GM19397 (cell line): Measurements from ENCODE around the gene MVK.

Experiments
- ATAC-seq: cut with Tn5 transposase; IDR thresholded peaks from one replicate; pipeline ENCODE4 v1.9.1; 2021; ENCODE audit warnings: mild to moderate bottlenecking, moderate library complexity; ENCODE audit not compliant: unreplicated experiment

Gene MVK

DNA sequence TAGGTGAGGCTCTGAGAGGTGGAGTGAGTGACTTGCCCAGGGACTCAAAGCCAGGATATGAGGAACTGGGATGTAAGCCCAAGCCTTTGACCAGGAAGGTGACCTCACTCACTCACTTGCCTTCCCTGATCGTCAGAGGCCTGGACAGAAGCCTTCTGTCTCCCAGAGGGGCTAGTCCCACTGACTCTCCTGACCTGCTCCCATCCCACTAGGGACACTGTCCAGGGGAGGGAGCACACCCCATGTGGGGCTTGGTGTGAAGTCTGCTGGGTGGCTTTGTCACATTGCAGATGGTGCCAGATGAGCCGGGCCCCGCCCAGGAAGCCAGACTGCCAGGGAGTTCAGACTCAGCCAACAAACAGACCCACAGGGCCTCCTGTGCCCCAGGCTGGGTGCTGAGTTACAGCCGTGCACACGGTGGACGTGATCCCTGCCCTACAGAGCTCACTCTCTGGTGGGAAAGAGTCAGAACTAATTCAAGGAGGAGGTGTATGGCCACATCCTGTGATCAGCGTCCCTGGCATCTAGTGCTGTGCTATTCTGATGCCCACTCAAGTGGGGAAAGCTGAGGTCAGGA is 28.6 kb upstream of the MVK start:
- ATAC-seq: no peak

DNA sequence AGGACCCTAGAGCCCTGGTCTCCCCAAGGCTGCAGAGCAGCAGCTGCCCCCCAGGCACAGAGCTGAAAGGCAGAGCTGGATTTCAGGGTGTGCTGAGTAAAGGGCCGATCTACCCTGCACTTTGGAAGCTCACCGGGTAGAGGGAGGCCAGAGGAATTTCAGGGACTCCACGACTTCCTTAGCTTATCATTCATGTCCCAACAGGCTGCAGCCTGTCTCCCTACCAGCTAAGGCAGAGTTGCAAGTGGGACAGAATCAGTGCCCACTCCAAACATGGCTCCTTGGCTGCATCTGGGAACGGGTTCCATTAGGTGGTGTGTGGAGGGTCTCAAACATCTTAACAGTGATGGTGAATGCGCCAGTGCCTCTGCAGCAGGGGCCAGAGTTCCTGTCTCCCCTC is 27.8 kb upstream of the MVK start:
- ATAC-seq: no peak

DNA sequence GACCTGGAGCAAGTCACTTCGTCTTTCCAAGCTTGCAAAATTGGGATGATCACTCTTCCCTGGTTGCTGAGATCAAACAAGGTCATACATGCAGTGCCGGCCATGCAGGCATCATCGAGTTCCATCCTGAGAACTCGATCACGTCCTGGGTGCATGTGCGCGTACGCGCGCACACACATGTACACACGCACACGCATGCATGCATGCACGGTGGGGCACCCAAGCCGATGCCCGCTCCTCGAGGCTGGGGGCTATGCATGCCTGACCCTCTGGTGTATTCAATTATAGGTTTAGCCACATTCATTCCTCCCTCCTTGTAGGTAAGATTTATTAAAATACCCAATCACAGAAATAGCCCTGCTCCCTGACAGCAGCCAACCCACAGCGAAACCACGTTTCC is 26.3 kb upstream of the MVK start:
- no peak for ATAC-seq

DNA sequence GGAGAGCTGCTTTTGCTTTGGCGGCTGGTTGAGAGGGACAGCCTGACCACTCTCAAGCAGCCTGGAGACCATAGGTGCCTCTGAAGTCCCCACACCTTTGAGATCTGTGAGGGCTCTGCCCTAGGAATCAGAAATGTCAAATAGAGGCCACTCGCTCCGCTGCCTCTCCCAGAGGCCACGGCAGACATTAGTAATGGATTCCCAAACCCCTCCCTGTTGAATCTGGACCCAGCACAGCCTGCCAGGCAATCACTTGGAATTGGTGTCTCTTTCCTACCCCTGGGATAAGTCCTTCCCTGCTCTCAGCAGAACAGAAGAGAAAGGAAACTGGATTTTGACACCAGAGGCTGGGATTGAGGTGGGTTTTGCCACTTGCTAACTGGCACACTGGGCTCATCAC is 25.3 kb upstream of the MVK start:
- ATAC-seq: no peak

DNA sequence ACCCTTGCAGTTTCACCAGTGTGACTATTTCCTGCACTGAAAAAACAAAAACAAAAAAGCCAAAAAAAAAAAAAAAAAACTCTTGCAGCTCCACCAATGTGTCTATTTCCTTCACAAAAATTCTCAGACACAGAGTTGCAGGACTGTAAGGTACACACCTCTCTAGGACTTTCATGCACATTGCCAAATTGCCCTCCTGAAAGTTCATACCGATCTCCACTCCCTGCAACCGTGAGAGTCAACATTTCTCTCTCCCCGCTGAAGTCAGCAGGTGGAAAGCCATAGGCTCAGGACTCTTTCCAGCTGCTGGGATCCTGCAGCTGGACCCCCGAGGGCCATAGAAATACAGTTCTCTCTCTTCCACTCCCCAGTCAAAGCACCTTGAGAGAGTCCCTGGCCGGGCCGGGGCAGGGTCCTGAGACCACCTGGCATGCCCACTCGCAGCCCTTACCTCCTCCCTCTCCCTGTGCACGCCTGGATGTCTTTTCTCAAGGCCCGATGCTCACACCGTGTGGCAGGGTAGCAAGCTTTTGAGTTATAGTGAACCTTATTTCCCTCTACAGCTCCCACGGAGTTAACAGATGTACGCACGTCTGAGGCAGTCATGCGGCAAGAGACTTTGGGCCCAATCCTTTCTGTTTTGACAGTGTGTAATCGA is 23.9 kb upstream of the MVK start:
- no peak for ATAC-seq

DNA sequence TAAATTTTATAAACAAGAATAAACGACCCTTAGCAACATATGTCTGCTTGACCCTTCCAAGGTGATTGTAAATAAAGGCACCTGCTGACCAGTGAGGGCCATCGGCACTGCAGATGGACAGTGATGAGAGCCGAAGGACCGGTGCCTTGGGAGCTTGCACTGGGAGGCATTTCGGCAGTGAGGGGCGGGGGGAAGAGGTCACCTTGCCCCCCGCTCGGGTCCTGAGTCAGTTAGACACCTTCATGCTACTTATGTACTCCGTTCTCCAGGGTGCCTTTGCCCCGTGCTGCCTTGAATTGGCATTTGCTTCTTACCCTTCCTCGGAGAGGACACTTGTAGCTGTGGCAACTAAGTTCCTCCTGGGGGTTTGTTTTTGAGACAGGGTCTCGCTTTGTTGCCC is 23.3 kb upstream of the MVK start:
- no peak for ATAC-seq

DNA sequence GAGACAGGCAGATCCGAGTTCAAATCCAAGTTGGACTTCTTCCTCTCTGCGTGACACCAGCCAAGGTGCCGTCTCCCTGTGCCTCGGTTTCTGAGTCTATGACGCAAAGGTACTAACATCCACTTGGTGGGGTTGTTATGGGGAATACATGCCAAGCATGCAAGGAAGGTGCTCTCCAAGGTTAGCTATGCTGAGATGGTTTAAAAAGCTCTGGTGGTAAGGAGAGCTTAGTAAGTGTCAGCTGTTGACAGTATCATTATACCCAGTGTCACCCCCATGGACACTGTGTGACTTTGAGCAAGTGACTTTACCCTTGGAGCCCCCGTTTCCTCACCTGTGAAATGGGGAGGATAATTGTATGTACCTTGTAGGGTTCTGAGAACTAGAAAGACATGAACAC is 22.5 kb upstream of the MVK start:
- ATAC-seq: no peak

DNA sequence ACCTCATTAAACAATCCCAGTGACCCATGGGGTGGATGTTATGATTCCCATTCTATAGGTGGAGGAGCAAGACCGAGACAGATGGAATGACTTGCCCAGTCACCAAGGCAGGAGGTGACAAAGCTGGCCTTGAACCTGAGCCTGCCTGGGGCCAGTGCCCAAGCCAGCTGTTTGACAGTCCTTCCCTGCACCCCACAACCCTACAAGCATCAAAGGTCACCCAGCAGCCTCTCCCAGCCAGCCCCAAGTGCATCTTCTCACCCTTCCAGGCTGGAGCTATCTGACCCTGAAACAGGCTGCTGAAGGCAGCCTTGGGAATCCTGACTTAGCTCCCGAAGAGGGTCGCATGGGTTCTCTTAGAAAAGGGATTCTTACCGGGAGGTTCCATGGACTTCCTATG is 20.6 kb upstream of the MVK start:
- no peak for ATAC-seq

DNA sequence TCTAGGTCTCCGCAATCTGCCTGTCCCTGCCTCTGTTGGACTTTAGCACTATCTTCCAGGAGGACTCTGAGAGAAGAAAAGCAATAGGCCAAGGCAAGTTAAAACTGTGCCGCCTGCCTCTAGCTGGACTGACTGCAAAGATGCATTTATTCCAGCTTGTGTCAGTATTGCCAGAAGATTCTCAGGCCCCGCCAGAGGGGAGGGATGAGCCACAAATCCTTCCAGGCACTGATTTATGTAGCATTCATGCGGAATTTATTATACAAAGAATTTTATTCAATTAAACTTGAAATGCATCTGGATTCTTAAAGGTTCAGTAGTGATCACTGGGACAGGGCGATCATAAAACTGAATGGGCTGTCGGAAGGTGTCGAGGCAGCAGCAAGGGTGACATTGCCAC is 20.1 kb upstream of the MVK start:
- no peak for ATAC-seq

DNA sequence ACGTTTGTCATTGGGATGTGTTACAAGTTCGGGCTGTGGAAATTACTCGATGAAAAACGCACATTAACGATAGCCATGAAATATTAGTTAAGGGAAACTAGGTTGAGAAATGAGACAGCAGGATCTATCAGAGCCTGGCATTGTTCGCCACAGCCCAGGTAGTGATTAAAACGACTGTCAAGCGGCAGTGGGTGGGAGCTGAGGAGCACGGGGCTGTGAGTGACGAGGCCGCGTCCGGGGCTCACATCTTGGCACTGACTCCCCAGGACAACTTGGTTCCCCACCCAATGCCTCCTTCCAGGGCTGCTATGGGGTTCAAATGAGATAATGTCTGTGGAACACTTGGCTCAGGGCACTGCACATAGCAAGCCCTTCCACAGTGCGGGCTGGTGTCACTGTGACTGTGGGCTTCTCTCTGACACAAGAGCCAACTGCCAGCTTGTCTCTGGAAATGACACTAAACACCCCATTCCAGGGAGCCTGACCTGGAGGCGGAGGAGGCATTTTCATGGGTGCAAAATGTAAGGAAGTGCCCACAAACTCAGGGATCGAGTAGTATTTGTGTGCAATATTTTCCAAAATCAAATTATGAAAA is 19.6 kb upstream of the MVK start:
- ATAC-seq: no peak

DNA sequence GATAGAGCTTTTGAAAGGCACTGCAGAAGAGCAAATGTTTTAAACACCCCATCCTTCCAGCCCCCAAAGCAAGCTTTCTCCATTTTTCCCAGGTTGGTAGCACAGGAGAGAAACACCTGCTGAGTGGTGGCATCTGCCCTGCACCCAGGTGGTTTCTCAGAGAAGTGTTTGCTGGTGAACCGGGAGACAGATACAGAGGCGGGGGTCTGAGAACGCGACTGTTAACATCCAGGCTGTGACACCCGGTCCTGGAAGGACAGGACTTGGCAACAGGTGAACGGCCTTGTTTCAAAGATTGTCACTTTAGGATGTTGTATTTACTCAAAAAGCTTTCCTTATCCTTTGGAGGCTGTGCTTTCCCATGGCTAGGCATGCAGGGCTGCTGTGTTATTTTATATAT is 18.8 kb upstream of the MVK start:
- ATAC-seq: no peak

DNA sequence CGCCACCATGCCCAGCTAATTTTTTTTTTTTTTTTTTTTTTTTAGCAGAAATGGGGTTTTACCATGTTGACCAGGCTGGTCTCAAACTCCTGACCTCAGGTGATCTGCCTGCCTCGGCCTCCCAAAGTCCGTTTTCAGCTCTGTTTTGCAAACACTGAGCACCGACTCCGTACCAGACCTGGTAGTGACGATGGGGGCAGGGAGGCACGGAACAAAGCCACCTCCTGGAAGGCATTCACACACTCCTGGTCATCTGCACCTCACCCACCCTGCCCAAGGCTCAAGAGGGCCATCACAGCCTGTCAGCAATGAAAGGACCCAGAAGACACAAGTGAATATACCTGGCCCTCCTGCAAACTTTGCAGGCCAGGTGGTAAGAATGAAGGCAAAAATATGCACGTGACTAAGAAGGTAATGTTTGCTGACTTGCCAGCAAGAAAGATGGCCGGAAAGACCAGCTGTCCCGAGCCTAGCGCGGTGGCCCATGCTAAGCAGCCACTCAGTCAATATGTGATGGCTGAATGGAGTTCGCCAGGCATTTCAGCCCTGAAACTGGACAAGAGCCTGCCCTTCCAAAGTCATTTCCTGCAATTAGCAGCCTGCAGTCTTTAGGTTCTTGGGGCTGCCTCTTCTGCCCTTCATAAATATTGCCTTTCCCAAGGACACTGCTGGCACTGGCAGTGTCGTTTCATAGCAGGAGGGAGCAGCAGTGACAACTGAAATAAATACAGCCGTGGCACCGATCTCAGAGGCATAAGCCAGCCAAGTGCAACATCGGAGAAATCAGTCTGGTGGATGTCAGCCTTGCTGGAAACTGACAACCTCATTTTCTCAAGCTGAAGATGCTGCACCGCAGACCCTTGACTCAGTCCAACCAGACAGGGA is 17.9 kb upstream of the MVK start:
- ATAC-seq: no peak

DNA sequence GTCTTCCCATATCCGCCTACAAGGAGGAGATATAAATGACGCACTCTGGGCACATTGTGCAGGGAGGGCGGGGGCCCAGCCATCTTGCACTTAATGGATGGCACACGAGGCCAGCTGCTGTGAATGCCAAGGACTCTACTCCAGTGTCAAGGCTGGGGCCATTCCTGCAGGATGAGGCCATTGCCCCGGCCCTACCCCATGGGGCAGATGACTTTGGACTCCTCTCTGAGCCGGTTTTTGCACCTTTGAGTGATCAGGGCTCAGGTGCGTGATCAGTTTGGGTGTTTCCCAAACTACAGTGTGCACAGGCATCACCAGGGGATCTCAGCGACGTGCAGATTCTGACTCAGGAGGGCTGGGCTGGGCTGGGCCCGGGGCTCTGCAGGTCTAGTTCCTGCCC is 16.4 kb upstream of the MVK start:
- no peak for ATAC-seq

DNA sequence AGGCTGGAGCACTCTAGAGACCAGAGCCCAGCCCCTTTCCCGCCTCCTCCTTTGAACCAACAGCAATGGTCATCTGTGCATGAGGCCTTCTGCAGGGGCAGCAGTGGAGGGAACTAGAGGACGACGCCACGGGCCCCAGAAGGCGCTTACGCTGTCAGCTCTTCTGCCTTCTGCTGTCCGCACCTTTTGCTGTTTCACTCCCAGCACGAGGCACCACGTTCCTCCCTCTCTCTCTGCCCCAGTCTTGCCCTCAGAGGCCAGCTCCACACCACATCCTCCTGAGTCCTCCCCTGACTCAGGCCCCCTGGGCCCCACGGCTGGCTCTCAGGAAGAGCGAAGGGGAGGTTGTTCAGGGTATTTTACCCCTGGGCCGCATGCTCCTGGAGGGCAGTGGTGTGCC is 15.8 kb upstream of the MVK start:
- no peak for ATAC-seq

DNA sequence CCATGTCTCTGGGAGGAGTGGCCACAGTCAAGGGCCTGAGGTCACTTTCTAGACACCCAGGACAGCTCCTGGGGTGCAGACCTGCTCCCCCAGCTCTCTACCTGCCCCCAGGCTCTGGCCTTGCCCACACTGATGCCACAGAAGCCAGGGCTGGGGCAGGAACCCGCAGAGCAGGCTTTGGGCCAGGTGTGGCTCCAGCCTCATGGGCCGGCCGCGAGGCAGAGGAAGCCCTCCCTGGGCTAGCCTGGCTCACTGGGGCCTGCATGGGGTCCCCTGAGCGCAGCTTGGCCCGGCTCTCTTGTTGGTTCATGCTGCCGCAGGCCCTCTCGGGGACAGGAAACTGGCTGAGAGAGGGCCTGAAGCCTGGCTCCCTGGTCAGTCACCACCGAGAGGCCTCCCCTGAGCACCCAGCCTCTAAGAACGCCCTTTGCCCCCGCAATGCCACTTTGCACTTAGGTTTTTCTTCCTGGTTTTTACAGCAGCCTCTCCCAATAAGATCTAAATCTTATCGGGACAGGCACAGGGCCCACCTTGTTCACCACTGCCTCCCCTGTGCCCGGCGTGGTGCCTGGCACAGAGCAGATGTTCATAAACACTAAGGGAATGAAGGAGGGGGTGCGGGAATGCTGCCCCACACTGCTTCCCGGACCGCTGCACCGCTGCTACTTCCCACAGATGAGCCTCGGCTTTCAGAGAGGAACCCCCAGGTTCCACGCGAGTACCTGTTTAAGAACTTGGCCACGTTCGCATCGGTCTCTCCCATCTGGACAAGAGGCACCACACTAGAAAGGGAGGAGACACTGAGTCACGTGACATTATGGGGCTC is 15.0 kb upstream of the MVK start:
- no peak for ATAC-seq

DNA sequence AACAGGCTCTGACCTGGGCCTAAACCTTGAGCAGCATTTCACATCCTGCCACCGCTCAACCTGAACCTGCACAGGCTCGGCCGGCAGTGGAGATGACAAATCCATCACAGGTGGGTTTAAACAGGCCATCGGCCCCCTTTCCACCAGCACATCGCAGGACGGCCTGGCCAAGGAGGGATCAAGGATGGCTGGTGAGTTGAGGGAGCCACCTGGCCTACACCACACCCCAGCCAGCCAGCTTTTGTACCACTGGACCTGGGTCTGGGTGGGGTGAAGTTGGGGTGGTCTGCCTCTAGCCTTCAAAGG is 14.4 kb upstream of the MVK start:
- ATAC-seq: no peak

DNA sequence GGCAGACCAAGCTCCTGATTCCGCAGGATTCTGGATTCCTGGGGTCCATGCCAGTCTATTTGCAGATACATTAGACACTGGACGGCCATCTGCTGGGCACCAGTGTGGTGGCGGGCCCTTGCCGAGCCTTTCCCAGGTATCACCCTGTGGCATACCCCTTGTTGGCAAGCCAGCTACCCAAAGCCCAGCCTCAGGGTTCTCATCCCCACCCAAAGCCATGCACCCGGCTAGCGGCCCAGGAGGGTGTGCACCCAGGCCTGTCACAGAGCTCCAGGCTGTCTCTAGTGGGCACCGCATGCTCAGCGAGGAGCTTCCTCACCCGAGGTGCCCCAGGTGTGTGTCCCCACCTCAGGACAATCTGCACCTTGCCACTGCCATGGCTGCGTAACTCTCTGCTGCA is 14.0 kb upstream of the MVK start:
- no peak for ATAC-seq

DNA sequence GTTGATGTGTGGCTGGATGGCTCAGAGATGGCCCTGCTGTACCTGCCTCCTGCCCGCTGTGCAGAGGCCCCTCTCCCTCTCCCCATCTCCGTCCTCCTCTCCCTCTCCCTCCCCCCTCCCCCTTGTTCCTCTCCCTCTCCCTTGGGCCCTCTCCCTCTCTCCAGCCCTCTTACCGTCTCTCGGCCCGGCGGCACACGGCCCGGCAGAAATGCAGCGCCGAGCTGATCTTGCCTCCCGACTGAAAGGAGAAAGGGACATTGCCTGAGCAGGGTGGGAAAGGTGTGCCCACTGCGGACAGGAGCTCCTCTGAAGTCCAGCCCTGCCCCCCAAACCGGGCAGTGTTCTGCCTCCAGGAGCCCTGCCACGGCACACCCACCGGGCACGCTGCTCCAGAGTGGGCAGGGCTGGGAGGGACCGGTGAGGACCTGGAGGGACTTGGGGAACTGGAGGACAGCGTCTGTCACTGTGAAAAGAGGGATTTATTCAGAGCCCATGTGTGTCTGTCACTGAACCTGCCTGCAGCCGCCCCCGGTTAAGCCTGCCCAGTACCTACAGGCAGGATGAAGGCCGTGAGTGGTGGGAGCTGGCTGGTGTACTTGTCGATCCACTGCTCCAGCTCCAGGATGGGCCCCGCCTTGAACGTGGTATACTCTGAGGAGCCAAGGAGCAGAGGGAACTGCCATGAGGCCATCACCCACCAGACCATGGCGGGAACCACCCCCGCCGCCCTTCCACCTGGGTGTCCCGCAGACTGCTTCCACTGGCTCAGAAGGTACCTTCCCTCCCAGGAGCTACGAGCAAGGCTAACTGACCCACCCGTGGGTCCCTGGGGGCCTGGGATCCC is 12.5 kb upstream of the MVK start:
- no peak for ATAC-seq

DNA sequence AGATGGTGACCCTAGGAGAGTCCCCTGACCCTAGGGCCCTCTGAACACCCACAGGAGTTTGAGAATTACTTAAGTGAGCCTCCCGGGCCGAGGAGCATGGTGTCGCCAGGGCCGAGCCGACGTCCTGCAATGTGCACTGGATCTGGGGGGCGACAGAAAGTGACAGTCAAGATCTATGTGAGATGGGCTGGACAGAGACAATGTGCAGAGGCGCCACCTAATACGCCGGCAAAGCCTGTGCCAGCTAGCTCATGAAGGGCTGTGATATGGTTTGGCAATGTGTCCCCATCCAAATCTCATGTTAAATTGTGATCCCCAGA is 11.9 kb upstream of the MVK start:
- no peak for ATAC-seq

DNA sequence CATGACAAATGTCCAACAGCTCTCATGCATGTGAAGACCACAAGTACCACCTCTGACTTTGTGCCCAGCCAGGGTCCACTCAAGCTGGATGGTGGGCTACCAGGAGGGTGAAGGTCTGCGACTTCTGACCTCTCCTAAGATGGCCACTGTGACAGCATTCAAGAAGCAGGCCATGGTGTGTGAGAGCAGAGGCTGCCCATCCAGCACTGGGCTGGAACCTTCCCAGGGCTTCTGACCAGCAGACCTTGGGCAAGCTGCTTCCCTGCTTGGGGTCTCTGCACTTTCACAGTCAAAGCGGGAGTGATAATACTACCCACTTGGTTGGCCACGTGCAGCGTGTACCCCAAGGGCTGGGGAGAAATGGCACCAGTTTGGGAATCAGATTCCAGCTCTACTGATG is 10.7 kb upstream of the MVK start:
- no peak for ATAC-seq
